ENCODE data around the gene AHRR.
"Not testable (repeated sequence)": the region's sequence is repeated elsewhere in the genome, so short reads cannot be mapped to it uniquely, and the experiment has no call there.

The AHRR gene

DNA sequence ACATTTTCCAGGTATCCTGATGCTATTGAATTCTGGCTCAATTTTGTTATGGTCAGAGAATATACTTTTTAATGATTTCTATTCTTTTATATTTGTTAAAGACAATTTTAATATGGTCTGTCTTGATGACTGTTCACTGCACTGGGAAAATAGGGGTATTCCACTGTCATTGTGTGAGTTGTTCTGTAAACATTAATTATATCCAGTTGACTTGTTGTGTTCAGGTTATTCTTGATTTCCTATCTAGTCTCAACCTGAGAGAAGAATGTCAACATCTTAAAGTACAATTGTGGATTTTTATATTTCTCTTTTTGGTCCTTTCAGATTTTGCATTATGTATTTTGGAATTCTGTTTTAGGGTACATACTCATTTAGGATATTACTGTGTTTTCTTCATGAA is 61.6 kb downstream of the AHRR start:
- TF ChIP-seq TARDBP (IDR thresholded peaks at IDR 0.05) = no peak
- TF ChIP-seq SUZ12 (IDR thresholded peaks at IDR 0.05) = no peak
- DNase-seq (ENCODE audit: extremely low spot score) = no peak
- CTCF ChIA-PET = no interaction called here
- POLR2A ChIA-PET = interaction anchor here (0.6 kb wide), 1 partner anchor 31 kb away, joined by 3 read pairs; no protein-coding TSS in a partner anchor

DNA sequence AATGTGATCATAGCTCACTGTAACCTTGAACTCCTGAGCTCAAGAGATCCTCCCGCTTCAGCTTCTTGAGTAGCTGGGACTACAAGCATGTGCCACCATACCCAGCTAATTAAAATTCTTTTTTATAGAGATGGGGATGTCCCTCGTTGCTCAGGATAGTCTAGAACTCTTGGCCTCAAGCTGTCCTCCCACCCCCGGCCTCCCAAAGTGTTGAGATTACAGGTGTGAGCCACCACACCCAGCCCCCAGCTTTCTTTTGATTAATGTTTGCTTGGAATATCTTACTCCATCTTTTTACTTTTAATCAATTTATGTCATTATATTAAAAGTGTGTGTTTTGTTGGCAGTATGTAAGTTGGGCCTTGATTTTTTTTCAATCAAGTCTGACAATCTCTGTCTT is 62.1 kb downstream of the AHRR start:
- no peak for TF ChIP-seq L3MBTL2 (conservative IDR thresholded peaks at IDR 0.05)
- no peak for TF ChIP-seq CTBP1 (IDR thresholded peaks at IDR 0.05; ENCODE audit: borderline replicate concordance)
- TF ChIP-seq NFRKB (IDR thresholded peaks at IDR 0.05) = no peak
- TF ChIP-seq ARNT (IDR thresholded peaks at IDR 0.05) = no peak
- TF ChIP-seq, protein P1, sequence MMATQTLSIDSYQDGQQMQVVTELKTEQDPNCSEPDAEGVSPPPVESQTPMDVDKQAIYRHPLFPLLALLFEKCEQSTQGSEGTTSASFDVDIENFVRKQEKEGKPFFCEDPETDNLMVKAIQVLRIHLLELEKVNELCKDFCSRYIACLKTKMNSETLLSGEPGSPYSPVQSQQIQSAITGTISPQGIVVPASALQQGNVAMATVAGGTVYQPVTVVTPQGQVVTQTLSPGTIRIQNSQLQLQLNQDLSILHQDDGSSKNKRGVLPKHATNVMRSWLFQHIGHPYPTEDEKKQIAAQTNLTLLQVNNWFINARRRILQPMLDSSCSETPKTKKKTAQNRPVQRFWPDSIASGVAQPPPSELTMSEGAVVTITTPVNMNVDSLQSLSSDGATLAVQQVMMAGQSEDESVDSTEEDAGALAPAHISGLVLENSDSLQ (IDR thresholded peaks at IDR 0.05) = no peak
- no peak for TF ChIP-seq FOXA1 (IDR thresholded peaks at IDR 0.05)
- TF ChIP-seq BHLHE40 (IDR thresholded peaks at IDR 0.05; ENCODE audit: borderline replicate concordance) = no peak
- TF ChIP-seq HDGF (IDR thresholded peaks at IDR 0.05; ENCODE audit: borderline replicate concordance) = no peak
- ChIA-PET POLR2A (interaction anchor here (0.6 kb wide), 1 partner anchor 31 kb away, joined by 3 read pairs; no protein-coding TSS in a partner anchor), CTCF (no interaction called here)
- DNase-seq (ENCODE audit: extremely low spot score) = no peak

DNA sequence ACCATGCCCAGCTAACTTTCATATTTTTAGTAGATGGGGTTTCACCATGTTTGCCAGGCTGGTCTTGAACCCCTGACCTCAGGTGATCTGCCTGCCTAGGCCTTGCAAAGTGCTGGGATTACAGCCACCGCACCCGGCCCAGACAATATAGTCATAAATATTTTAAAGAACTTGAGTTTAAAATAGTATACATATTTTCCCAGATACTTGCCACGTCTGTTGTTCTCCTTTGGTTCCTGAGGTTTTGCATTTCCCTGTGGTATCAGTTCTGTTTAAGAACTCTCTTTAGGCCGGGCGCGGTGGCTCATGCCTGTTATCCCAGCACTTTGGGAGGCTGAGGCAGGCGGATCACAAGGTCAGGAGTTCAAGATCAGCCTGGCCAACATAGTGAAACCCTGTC is 63.1 kb downstream of the AHRR start:
- CTCF ChIA-PET = not testable (repeated sequence)
- POLR2A ChIA-PET = interaction anchor here (2.3 kb wide), 1 partner anchor 30 kb away, joined by 7 read pairs; no protein-coding TSS in a partner anchor

DNA sequence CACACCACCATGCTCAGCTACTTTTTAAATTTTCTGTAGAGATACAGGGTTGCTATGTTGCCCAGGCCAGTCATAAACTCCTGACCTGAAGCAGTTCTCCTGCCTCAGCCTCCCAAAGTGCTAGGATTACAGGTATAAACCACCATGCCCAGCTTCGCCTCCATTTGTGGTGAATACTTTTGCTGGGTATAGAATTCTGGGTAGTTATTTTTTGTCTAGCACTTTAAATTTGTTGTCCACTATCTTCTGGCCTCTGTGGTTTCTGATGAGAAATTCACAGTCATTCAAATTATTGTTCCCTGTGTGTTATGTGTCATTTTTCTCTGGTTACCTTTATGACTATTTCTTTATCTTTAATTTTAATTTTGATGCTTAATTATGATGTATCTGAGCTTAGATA is 63.8 kb downstream of the AHRR start:
- ChIA-PET POLR2A (interaction anchor here (2.3 kb wide), 1 partner anchor 29 kb away, joined by 7 read pairs; no protein-coding TSS in a partner anchor), CTCF (no interaction called here)
- TF ChIP-seq FOXK2 (IDR thresholded peaks at IDR 0.05) (no peak), LEF1 (IDR thresholded peaks at IDR 0.05; ENCODE audit: borderline replicate concordance) (no peak), BHLHE40 (IDR thresholded peaks at IDR 0.05; ENCODE audit: borderline replicate concordance) (no peak), CTBP1 (IDR thresholded peaks at IDR 0.05; ENCODE audit: borderline replicate concordance) (no peak)
- no peak for DNase-seq (ENCODE audit: extremely low spot score)

More for the DNA sequence above, 63.1 kb downstream of the AHRR start:
- not testable (repeated sequence) for DNase-seq (ENCODE audit: extremely low spot score)

DNA sequence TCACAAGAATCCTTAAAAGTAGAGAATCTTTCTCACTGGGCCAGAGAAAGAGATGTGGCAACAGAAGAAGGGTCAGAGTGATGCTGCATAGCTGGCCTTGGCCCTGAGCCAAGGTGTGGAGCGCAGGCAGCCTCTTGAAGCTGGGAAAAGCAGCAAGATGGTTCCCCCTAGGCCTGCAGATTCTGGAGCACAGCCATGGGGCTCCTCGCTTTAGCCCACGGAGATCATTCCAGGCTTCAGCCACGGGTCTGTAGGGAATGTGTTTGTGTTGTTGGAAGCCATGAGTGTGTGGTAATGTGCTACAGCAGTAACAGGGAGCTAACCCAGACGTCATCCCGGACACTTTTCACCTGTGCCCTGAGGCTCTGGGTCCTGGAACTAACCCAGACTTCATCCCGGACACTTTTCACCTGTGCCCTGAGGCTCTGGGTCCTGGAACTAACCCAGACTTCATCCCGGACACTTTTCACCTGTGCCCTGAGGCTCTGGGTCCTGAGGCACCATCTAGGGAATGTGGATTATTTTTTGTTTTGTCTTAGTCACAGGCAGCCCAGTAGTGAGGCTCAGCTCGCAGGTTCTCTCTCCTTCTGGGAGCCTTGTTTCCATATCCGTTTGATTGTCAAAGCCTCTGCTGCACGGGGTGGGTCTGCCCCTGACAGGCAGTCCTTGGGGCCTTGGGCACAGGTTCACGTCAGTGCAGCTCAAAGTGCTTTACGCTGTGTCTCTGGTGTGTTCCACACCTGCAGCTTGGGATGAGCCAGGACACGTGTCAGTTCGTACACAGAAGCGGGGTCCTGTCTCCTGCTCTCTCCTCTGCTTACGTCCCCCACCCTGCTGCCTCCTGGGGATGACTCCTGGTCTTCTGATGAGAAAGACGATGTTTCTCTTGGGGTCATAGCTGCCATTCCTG is 65.2 kb downstream of the AHRR start:
- POLR2A ChIA-PET = interaction anchor here (2.3 kb wide), 1 partner anchor 28 kb away, joined by 7 read pairs; no protein-coding TSS in a partner anchor
- DNase-seq (ENCODE audit: extremely low spot score) = no peak
- CTCF ChIA-PET = no interaction called here
- TF ChIP-seq L3MBTL2 (conservative IDR thresholded peaks at IDR 0.05) (no peak), FOXM1 (IDR thresholded peaks at IDR 0.05; ENCODE audit: borderline replicate concordance) (no peak), ELF4 (IDR thresholded peaks at IDR 0.05) (no peak), SP1 (IDR thresholded peaks at IDR 0.05) (no peak), BHLHE40 (IDR thresholded peaks at IDR 0.05; ENCODE audit: borderline replicate concordance) (no peak), ZNF384 (IDR thresholded peaks at IDR 0.05) (no peak), CTBP1 (IDR thresholded peaks at IDR 0.05; ENCODE audit: borderline replicate concordance) (no peak), HDGF (IDR thresholded peaks at IDR 0.05; ENCODE audit: borderline replicate concordance) (no peak), FOXA1 (IDR thresholded peaks at IDR 0.05) (no peak), ARNT (IDR thresholded peaks at IDR 0.05) (no peak), SUZ12 (IDR thresholded peaks at IDR 0.05) (no peak), NFRKB (IDR thresholded peaks at IDR 0.05) (no peak), TARDBP (IDR thresholded peaks at IDR 0.05) (no peak), LEF1 (IDR thresholded peaks at IDR 0.05; ENCODE audit: borderline replicate concordance) (no peak), FOXK2 (IDR thresholded peaks at IDR 0.05) (no peak)
- TF ChIP-seq, protein P1 (IDR thresholded peaks at IDR 0.05) = no peak

DNA sequence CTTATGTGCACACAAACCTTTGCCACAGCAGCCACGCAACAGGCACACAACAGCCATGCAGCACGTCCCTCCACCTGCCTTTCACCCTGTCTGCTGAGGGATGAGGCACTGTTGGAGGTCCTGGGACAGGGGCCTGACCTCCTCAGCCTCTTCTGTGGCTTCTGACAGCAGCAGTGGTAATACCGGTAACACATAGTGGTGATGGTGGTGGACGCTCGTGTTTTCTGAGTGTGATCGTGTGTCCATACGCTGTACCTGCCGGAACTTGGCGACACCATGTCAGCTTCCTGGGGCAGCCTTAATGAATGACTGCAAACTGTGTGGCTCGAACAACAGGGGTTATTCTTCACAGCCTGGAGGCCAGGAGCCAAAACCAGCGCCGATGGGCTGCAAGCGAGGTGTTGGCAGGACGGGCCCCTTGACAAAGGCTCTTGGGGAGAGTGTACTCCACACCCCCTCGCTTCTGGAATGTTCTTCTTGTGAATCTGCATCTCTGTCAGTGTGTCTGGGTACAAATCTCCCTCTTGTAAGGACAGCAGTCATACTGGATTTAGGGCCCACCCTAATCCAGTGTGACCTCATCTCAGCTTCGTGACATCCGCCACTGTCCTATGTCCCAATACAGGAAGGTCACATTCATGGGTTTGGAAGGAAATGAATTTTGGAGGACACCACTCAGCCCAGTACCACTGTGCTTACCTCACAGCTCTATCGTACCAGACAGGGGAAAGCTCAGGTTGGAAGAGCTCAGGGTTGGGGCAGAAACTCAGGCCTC is 66.2 kb downstream of the AHRR start:
- ChIA-PET CTCF (no interaction called here), POLR2A (no interaction called here)
- no peak for TF ChIP-seq SP1 (IDR thresholded peaks at IDR 0.05)
- TF ChIP-seq, protein P1 (IDR thresholded peaks at IDR 0.05) = no peak
- no peak for TF ChIP-seq LEF1 (IDR thresholded peaks at IDR 0.05; ENCODE audit: borderline replicate concordance)
- TF ChIP-seq CTBP1 (IDR thresholded peaks at IDR 0.05; ENCODE audit: borderline replicate concordance) = no peak
- TF ChIP-seq ARNT (IDR thresholded peaks at IDR 0.05) = no peak
- TF ChIP-seq NFRKB (IDR thresholded peaks at IDR 0.05) = no peak
- TF ChIP-seq BHLHE40 (IDR thresholded peaks at IDR 0.05; ENCODE audit: borderline replicate concordance) = no peak
- TF ChIP-seq FOXA1 (IDR thresholded peaks at IDR 0.05) = no peak
- no peak for TF ChIP-seq SUZ12 (IDR thresholded peaks at IDR 0.05)
- TF ChIP-seq HDGF (IDR thresholded peaks at IDR 0.05; ENCODE audit: borderline replicate concordance) = no peak
- TF ChIP-seq L3MBTL2 (conservative IDR thresholded peaks at IDR 0.05) = no peak
- TF ChIP-seq ELF4 (IDR thresholded peaks at IDR 0.05) = no peak
- TF ChIP-seq ZNF384 (IDR thresholded peaks at IDR 0.05) = no peak
- no peak for DNase-seq (ENCODE audit: extremely low spot score)
